Small intestine (tissue), 7 donors: ENCODE measurements around the gene PSMB8. TPM values are rescaled to one million over a fixed set of nuclear protein-coding genes. Genes with fewer than 3 reads are reported as not detected.
A peak's percentile ranks its signal among the peaks of the same experiment; 100 is the strongest.

ENCODE experiments used
- DNase-seq, 2 donors: peaks; one replicate each; pipeline versions ENCODE4 v3.0.0 to v3.0.0-alpha.2; 2013
- FAIRE-seq: peaks from 2 replicates; lab custom pipeline; 2012; peaks lifted over from hg19 to GRCh38; lab: Jason Lieb, UNC
- H3K27ac ChIP-seq, 3 donors: one replicate each; pipeline ENCODE4 v1.5.1; 2013; ENCODE audit warnings: low read length in 2 of 3, mild to moderate bottlenecking in 2 of 3, control low read depth in 1 of 3, inconsistent platforms in 1 of 3, low read depth in 1 of 3, moderate library complexity in 1 of 3
- H3K27me3 ChIP-seq, 3 donors: one replicate each; pipeline ENCODE4 v1.6.1; 2013; ENCODE audit warnings: low read length in 3 of 3, inconsistent platforms in 1 of 3; ENCODE audit not compliant: control insufficient read depth in 3 of 3, insufficient read depth in 3 of 3
- H3K36me3 ChIP-seq, 3 donors: one replicate each; pipeline ENCODE4 v1.6.1; 2013; ENCODE audit warnings: low read length in 3 of 3, inconsistent platforms in 1 of 3, low read depth in 1 of 3, mild to moderate bottlenecking in 1 of 3, moderate library complexity in 1 of 3; ENCODE audit not compliant: control insufficient read depth in 3 of 3, insufficient read depth in 2 of 3
- H3K4me1 ChIP-seq, 3 donors: one replicate each; pipeline ENCODE4 v1.6.1; 2013; ENCODE audit warnings: low read length in 2 of 3, inconsistent platforms in 1 of 3, low read depth in 1 of 3, mild to moderate bottlenecking in 1 of 3, moderate library complexity in 1 of 3; ENCODE audit not compliant: control insufficient read depth in 3 of 3, insufficient read depth in 2 of 3
- H3K4me3 ChIP-seq, 3 donors: one replicate each; pipeline ENCODE4 v1.5.1; 2013; ENCODE audit warnings: low read length in 3 of 3, control low read depth in 1 of 3, inconsistent platforms in 1 of 3, low read depth in 1 of 3, mild to moderate bottlenecking in 1 of 3, moderate library complexity in 1 of 3
- H3K9me3 ChIP-seq, 2 donors: one replicate each; pipeline ENCODE4 v1.6.1; 2013; ENCODE audit warnings: low read depth in 1 of 2, low read length in 1 of 2; ENCODE audit not compliant: control insufficient read depth in 2 of 2, insufficient read depth in 1 of 2
- WGBS, 3 donors: extraction: QIAGEN DNeasy Blood & Tissue Kit; methylation state at CpG; one replicate each; pipeline ENCODE4 v1.1.7; 2013; 5-methylcytosine and 5-hydroxymethylcytosine counted together
- polyA plus RNA-seq, 4 donors: library from polyadenylated mRNA; stranded (reverse) in 3 of 4; unstranded in 1 of 4; fragments of 200-250 nt in 3 of 4; fragments of 120-200 nt in 1 of 4; gene quantifications; one replicate each; pipeline versions ENCODE4 v1.2.1 to v1.2.3, GENCODE V29; 2013
- donor health status: healthy with polysubstance abuse.
- donor health status: control.
- donor health status: control.
- donor health status: Bipolar disorder and iron deficiency.
- donor health status: healthy.

Gene PSMB8
- polyA plus RNA-seq, 4 donors = 48.0 to 329 (median 293) TPM

DNA sequence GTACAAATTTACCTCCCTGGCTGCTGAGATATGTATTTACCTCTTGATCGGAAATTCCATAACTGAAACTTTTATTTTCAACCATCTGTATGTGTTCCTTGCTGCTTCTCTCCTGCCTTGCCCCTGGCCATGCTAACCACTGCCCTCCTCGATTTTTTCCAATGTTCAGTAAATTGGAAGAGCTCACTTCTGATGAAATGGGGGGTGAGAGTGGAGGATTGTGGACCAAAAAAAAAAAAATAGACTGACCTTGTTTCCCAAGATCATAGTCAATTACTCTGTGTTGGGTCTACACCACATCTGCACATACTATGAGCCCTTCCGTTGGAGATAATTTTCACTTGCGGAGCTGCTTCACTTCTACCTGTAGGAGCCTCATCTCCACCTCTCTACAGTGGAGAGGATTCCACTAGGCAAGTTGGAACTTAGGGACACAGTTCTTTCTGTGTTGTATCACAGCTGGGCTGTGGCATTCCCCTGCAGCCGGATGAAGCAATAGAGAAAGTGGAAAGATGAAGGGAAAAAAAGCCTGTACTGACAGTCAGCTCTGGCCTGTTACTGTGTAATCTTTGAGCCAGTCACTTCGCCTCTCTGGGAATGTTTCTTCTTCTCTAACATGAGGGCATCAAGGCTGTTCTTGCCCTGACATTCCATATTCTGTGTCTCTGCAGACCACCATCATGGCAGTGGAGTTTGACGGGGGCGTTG is 11.8 kb upstream of the PSMB8 start:
- peaks cover 8 to 19% (median 16%) of the 10 kb centered on the region in 3 donors for H3K36me3 ChIP-seq
- no peak for FAIRE-seq
- peaks cover 0 to 13% (median 0%) of the 10 kb centered on the region in 3 donors for H3K27me3 ChIP-seq
- 56 to 72% (median 71%) methylated on average over 8 of the region's 8 CpGs for WGBS, 3 donors
- H3K4me3 ChIP-seq = peak overlapping the region in 1 of 3 donors; percentile 93
- H3K27ac ChIP-seq = peak overlapping the region in 2 of 3 donors; percentile 24 to 51
- no peak for DNase-seq
- H3K9me3 ChIP-seq = no peaks in the 10 kb centered on the region
- H3K4me1 ChIP-seq = peaks cover 6 to 16% (median 13%) of the 10 kb centered on the region in 3 donors

DNA sequence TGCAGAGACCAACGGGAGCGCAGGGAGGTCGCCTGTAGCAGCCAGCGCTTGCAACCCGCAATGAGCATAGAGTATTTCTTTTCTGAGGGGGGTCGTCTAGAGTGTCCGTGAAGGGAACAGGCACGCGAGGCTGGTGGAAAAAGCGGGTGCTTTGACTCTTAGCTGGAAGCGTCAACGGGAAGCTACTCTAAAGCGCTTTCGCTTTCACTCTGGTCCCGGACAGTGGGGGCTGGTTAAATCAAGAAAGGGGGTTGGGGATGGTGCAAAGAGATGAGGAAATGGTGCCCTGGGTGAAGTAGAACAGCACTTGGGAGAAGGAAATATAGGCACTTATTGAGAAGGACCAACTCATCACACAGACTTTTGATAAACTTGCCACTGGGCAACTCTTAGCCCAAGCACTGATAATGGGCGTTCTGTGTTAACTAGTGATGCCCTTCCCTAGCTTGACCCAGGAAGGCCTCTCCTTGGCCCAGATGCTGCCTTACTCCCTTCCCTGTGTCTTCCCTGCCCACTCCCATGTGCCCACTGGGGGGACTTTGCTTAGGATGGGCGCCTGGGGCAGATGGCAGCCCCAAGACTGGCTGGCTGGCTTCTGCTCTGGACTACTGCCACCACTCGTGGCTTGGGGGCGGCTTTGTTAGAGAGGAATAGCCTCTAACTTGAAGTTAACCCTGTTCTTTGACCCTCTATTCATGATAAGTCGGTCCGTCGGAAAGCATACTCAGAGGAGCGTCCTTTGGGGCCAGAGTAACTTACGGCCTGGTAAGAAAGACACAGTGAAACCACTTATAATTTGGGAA is 10.7 kb upstream of the PSMB8 start:
- peaks cover 0 to 13% (median 0%) of the 10 kb centered on the region in 3 donors for H3K27me3 ChIP-seq
- DNase-seq = peak; percentile 74 to 83
- H3K4me1 ChIP-seq = peaks cover 6 to 18% (median 16%) of the 10 kb centered on the region in 3 donors
- H3K9me3 ChIP-seq = no peaks in the 10 kb centered on the region
- WGBS, 3 donors = 1 to 5% (median 1%) methylated on average over 24 of the region's 24 CpGs
- peaks cover 17 to 25% (median 19%) of the 10 kb centered on the region in 3 donors for H3K36me3 ChIP-seq
- peak overlapping the region; percentile 93 to 100 (median 96) for H3K4me3 ChIP-seq
- FAIRE-seq = no peak
- peak overlapping the region; percentile 97 to 100 (median 97) for H3K27ac ChIP-seq

DNA sequence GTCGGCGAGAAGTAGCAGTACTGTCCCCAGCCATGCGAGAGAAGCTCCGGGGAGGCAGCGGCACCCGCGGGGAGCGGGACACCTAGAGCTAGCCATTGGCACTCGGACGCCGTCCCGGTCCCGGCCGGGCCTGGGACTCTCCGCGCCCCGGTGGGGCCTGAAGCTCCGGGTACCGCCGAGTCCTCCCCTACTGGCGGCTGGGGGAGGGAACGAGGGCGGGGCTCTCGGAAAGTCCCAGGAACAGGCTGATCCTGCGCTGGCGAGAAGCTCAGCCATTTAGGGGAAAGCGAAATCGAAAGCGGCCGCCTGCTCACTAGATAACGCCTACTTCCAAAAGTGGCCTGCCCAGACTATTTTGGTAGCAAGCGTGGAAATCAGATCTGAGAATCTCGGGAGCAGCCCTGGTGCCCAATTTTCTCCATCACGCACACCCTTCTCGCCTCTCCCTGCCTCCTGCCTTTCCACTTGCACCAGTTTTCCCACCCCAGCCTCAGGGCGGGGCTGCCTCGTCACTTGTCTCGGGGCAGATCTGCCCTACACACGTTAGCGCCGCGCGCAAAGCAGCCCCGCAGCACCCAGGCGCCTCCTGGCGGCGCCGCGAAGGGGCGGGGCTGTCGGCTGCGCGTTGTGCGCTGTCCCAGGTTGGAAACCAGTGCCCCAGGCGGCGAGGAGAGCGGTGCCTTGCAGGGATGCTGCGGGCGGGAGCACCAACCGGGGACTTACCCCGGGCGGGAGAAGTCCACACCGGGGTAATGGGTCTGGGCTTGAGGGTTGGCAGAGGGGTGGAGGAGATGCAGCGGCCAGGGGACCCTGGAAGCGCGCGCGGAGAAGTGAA is 9.9 kb upstream of the PSMB8 start, which contains the start of the genes PSMB9 and TAP1:
Gene PSMB9 (plus strand): TSS at position 652 of the 835 bp plus-strand sequence. CDS start 38 bp downstream, at position 690.
Gene TAP1 (minus strand): TSS at position 164 of the 835 bp plus-strand sequence. CDS start 68 bp downstream, at position 96.
- Histone ChIP-seq H3K27me3 (peaks cover 0 to 13% (median 0%) of the 10 kb centered on the region in 3 donors), H3K4me1 (peaks cover 6 to 18% (median 16%) of the 10 kb centered on the region in 3 donors), H3K27ac (peak within 1 kb of the TSS; percentile 97 to 100 (median 97)), H3K4me3 (peak within 1 kb of the TSS; percentile 93 to 100 (median 96)), H3K9me3 (no peaks in the 10 kb centered on the region), H3K36me3 (peaks cover 13 to 26% (median 21%) of the 10 kb centered on the region in 3 donors)
- 0% methylated on average over 60 to 68 of the region's 68 CpGs for WGBS, 3 donors
- DNase-seq = peak; percentile 96 to 98
- FAIRE-seq = no peak

DNA sequence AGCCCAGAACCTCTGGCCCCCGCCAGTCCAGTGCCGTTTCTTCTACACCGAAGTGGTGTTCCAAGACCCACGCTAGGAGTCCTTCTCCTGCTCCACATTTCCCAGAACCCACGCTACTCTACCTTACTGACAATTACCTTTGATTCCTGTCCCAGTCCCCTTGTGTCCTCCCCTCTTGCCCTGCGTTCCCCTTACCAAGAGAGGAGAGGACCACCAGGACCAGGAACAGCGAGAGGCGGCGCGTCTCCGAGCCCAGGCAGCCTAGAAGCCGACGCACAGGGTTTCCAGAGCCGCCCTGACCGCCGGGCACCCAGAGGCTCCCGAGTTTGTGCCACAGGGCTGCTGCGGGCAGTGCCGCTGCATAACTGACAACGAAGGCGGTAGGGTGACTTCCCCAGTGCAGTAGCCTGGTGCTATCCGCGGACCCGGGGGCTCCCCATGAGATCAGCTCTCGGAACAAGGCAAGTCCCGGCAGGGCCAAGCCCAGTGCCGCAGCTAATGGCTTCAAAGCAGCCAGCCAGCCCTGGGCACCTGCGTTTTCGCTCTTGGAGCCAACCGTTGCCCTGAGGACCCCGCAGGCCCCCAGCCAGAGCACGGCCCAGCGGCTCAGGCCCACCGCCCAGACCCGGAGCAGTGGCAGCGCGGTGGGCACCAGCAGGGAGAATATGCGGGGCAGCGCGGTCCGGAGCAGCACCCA is 9.1 kb upstream of the PSMB8 start:
- DNase-seq = peak in 1 of 2 donors; percentile 46
- Histone ChIP-seq H3K4me1 (peaks cover 6 to 18% (median 16%) of the 10 kb centered on the region in 3 donors), H3K27ac (peak overlapping the region; percentile 97 to 100 (median 97)), H3K4me3 (peak overlapping the region; percentile 93 to 100 (median 96)), H3K36me3 (peaks cover 12 to 26% (median 25%) of the 10 kb centered on the region in 3 donors), H3K9me3 (no peaks in the 10 kb centered on the region), H3K27me3 (peaks cover 0 to 10% (median 0%) of the 10 kb centered on the region in 3 donors)
- WGBS, 3 donors = 0 to 1% (median 0%) methylated on average over 35 to 41 of the region's 41 CpGs
- FAIRE-seq = no peak

DNA sequence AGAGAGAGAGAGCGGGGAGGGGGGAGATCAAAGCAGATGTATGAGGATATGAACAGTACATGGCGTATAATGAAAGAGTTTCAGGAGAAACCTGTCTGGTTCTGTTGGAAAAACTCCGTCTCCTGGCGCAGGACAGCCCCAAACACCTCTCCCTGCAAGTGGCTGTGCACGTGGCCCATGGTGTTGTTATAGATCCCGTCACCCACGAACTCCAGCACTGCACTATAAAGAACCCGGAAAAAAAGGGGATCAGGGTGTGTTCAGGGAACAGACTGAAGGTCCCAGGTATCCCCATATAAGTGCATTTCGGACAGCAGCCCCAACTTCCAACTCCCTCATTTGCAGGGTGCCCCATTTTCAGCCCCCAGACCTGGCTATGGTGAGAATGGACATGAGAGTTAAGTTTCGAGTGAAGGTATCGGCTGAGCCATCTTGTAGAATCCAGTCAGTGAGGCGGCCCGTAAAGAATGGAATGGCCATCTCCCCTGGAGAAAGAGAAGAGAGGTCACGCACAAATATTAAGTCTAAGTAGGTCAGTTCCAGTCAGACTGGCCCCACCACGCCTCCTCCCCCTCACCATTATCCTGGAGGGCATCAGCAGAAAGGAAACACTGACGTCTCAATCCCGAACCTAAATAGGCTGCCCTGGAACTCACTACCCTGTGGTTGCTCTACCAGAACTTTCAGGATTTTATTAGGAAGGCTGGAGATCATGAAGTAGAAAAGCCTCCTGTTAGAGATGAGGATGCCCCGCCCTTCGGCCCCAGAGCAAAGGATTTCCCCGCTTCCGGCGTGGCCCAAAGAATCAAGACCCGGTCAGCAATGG is 8.4 kb upstream of the PSMB8 start:
- H3K9me3 ChIP-seq = no peaks in the 10 kb centered on the region
- peaks cover 0 to 10% (median 0%) of the 10 kb centered on the region in 3 donors for H3K27me3 ChIP-seq
- 11 to 30% (median 14%) methylated on average over 23 of the region's 23 CpGs for WGBS, 3 donors
- peaks cover 12 to 30% (median 29%) of the 10 kb centered on the region in 3 donors for H3K36me3 ChIP-seq
- DNase-seq (peak in 1 of 2 donors; percentile 55), FAIRE-seq (no peak)
- peak overlapping the region; percentile 97 to 100 (median 97) for H3K27ac ChIP-seq
- peaks cover 6 to 18% (median 16%) of the 10 kb centered on the region in 3 donors for H3K4me1 ChIP-seq
- H3K4me3 ChIP-seq = peak overlapping the region; percentile 93 to 100 (median 96)

DNA sequence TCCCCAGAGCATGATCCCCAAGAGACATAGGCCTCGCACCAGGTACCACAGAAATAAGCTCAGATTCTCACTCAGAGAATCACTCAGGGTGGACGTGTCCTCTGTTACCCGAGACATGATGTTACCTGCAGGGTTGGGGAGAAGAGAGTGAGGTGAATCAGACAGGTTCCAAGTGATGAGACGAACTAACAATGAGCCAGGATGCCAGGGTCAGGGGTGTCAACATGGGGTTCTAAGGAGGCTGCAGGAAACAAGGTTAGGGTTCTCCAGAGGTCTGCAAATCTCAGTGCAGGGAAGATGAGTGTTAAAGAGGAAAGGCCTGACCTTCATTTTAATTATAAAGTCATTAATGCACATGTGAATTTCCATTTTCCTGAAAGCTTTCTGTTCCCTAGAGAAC is 7.2 kb upstream of the PSMB8 start:
- DNase-seq = no peak
- H3K36me3 ChIP-seq = peaks cover 15 to 38% (median 33%) of the 10 kb centered on the region in 3 donors
- H3K27ac ChIP-seq = peak overlapping the region in 1 of 3 donors; percentile 18
- 82 to 93% (median 88%) methylated on average over 4 of the region's 4 CpGs for WGBS, 3 donors
- no peaks in the 10 kb centered on the region for H3K9me3 ChIP-seq
- no peak overlapping the region for H3K4me3 ChIP-seq
- peaks cover 0 to 7% (median 0%) of the 10 kb centered on the region in 3 donors for H3K27me3 ChIP-seq
- peaks cover 6 to 16% (median 16%) of the 10 kb centered on the region in 3 donors for H3K4me1 ChIP-seq
- no peak for FAIRE-seq

DNA sequence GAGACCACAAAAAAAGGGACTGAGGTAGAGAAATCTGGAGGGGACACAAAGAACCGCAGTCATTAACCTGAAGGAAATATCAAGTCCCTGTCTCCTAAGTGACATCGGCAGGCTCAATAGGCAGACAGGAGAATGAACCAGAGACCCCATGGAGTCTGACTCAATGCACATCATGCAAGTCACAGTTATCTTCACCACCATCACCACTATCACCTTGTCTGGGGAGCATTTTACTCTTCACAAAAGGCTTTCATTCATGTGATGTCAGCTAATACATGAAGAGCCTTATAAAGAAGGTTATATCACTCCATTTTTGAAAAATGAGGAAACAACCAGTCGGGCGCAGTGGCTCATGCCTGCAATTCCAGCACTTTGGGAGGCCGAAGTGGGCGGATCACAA is 5.3 kb upstream of the PSMB8 start:
- Histone ChIP-seq H3K36me3 (peaks cover 15 to 42% (median 33%) of the 10 kb centered on the region in 3 donors), H3K27ac (no peak overlapping the region), H3K27me3 (peaks cover 0 to 4% (median 0%) of the 10 kb centered on the region in 3 donors), H3K4me1 (peaks cover 6 to 12% (median 11%) of the 10 kb centered on the region in 3 donors), H3K9me3 (no peaks in the 10 kb centered on the region), H3K4me3 (no peak overlapping the region)
- WGBS, 3 donors = 80 to 82% (median 80%) methylated on average over 6 of the region's 6 CpGs
- DNase-seq (no peak), FAIRE-seq (no peak)
